ENCODE results near the gene PABPN1L. TPM values are rescaled to one million over a fixed set of nuclear protein-coding genes. Genes with fewer than 3 reads are reported as not detected.

The PABPN1L gene
- total and polyA plus RNA-seq, 2 of the 13 experiments (the other 11 are each of a cell fraction or from before 2014, with no cell fraction given), result not detected

DNA sequence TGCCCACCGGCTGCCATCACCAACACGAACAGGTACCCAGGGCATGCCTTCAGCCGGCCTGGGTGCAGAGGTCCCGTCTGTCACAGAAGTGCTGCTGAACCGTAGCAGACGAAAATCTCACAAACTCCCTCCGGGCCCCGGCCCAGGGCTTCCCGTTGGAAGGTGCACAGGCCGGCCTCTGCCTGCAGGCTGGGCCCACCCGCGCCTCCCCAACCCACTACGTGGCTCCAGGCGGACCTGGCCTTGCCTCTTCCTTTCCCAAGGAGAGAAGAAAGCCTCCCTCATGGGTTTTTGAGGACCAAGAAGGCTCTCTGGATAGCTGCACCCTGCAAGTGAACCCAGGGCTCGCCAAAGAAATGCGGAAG is 45.5 kb upstream of the PABPN1L start (continued):
- no peak for TF ChIP-seq MAZ (IDR thresholded peaks at IDR 0.05; ENCODE audit: borderline replicate concordance, low read depth, low read length)
- TF ChIP-seq MAZ (CRISPR knock-in tag; IDR thresholded peaks at IDR 0.05; ENCODE audit: low read depth), result no peak
- TF ChIP-seq DZIP1 (CRISPR knock-in tag; IDR thresholded peaks at IDR 0.05), result no peak
- TF ChIP-seq ZNF530 (CRISPR knock-in tag; IDR thresholded peaks at IDR 0.05; ENCODE audit: low read depth), result no peak

DNA sequence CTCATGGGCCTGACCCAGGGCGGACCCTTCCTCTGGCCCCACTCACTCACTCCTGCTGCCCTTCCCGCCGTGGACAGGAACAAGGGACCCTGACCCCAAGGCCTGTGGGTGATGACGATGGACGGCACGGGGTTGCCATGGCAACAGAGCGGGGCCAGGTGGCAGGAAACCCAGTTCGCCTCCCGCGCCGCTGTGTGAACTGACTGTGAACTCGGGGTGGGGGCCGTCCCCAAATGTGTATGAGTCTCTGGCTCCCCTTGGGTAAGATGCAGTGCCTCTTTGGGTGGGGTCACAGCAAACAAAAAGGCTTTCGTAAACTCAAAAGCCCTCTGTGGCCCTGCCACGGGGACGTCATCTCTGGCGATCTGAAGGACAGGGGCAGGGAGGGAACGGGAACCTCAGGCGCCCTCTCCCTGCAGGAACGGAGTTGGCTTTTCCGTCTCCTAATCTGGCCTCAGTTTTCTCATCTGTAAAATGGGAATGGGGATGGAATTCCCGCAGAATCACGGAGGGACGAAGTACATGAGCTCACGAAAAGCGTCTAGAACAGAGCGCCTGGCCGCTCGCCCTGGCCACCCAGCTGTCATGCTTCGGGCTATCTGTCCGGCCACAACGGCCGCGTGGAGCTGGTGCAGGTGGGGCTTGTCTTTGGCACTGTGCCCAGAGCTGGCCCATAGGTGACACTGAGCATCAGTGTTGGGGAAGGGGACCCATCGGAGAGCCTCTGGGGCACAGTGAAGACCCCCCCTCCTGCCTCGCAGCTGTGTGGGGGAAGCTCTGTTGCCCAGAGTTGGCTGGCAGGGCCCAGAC is 44.9 kb upstream of the PABPN1L start:
- DNase-seq (ENCODE audit: low spot score), result no peak
- no peaks in the 10 kb centered on the region for H3K79me2 ChIP-seq (ENCODE audit: insufficient read depth, low read length)
- POLR2A ChIA-PET, result no interaction called here
- no peak overlapping the region for H3K9ac ChIP-seq (ENCODE audit: insufficient read depth, low read depth, low read length)
- no peak for FAIRE-seq
- no peaks in the 10 kb centered on the region for H3K36me3 ChIP-seq (replicated peaks in 1 of 2; ENCODE audit: control insufficient read depth in 1 of 2, insufficient read depth in 2 of 2, low read length in 2 of 2)
- no peak overlapping the region for H3K27ac ChIP-seq (ENCODE audit: extremely low read length, insufficient read depth, low read length)
- intact Hi-C loops (cut with micrococcal nuclease; ENCODE audit: unreplicated experiment), result no loop called here
- no peak overlapping the region for H3K4me2 ChIP-seq (ENCODE audit: low read depth, low read length)
- CTCF ChIA-PET (ENCODE audit: low intra/inter-chr PET ratio, low total read pairs), result no interaction called here
- no peak overlapping the region for H3K4me3 ChIP-seq (replicated peaks in 1 of 3; ENCODE audit: insufficient read depth in 1 of 3, low read depth in 2 of 3, low read length in 3 of 3)
- no peaks in the 10 kb centered on the region for H3K4me1 ChIP-seq (ENCODE audit: insufficient read depth, low read length)
- ATAC-seq, result no peak
- H4K20me1 ChIP-seq (ENCODE audit: insufficient read depth, low read length), result no peaks in the 10 kb centered on the region; the same call in 1 of the 2 replicates
- TF ChIP-seq CHD4 (IDR thresholded peaks at IDR 0.05; ENCODE audit: borderline replicate concordance, low read length) (peak; percentile 36; the same call in 1 of the 2 replicates), RFX1 (IDR thresholded peaks at IDR 0.05) (peak; percentile 73), RFX5 (IDR thresholded peaks at IDR 0.05; ENCODE audit: low read depth, low read length) (peak; percentile 69; the same call in 1 of the 2 replicates), ZMYM3 (CRISPR knock-in tag; IDR thresholded peaks at IDR 0.05) (peak; percentile 35; the same call in 1 of the 2 replicates), ZNF629 (CRISPR knock-in tag; conservative IDR thresholded peaks at IDR 0.05) (peak; percentile 94), ZNF383 (CRISPR knock-in tag; IDR thresholded peaks at IDR 0.05; ENCODE audit: borderline replicate concordance) (no peak)
- no peak overlapping the region for H2AFZ ChIP-seq (ENCODE audit: low read length)
- no peaks in the 10 kb centered on the region for H3K9me3 ChIP-seq (ENCODE audit: low read length)
- WGBS (ENCODE audit: low lambda C conversion rate), result 32% methylated on average over 31 of the region's 36 CpGs
- in situ Hi-C loops (cut with HindIII; ENCODE audit: extremely low pct_ligation_motif_present, low pct_unique_long_range_greater_than_20kb), result no loop called here
- no TSS peak for BruUV-seq (replicated peaks)
- peaks cover 35 to 89% of the 10 kb centered on the region in 2 experiments for H3K27me3 ChIP-seq (ENCODE audit: control insufficient read depth in 1 of 2, insufficient read depth in 2 of 2, low read length in 2 of 2)

Data from HepG2 (cell line).